Measurements from ENCODE around the gene TOMM7.
"Not testable (repeated sequence)": the region's sequence is repeated elsewhere in the genome, so short reads cannot be mapped to it uniquely, and the experiment has no call there.

The TOMM7 gene

DNA sequence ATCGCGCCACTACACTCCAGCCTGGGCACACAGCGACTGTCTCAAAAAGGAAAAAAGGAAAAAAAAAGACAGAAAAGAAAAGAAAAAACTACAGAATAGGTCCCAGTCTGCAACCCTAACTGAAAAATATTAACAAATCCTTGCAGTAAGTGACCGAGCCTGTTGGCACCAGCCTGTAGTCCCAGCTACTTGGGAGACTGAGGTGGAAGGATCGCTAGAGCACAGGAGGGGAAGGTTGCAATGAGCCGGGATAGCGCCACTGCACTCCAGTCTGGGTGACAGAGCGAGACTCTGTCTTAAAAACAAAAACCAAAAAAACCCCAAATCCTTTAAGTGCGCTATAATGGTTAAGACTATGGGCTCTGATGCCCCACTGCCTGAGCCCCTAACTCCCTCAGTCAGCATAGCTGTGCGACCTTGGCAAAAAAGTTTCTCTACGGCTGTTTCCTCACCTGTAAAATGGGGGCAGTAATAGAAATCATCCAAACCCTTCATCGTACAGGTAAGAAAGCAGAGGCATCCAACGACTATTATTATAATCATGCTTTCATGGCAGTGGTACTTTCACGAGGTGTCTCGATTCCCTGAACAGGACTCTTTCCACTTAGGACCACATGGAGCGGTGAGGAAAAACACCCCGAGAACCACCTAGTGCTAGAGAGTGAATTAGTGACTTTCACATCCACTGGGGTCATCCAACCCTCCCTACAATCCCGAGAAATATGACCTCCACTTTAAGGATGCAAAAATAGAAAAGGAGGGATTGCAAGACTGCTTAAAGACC lies 755 bp downstream of the TOMM7 start:
- DNase-seq (ENCODE audit: low spot score): no peak

DNA sequence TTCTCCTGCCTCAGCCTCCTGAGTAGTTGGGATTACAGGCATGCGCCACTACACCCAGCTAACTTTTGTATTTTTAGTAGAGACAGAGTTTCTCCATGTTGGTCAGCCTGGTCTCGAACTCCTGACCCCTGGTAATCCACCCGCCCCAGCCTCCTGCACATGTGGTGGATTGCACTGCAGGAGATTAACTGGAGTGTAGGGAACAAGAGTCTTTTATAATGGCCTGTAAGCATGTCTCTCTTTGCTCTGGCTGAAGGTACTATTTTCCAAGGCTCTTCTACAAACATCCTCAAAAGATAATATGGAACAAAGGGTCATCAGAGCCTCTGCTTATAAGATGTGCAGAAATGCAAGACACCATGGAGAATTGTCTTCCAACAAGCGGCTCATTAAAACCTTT lies 3.2 kb downstream of the TOMM7 start:
- no peak for DNase-seq (ENCODE audit: low spot score)

DNA sequence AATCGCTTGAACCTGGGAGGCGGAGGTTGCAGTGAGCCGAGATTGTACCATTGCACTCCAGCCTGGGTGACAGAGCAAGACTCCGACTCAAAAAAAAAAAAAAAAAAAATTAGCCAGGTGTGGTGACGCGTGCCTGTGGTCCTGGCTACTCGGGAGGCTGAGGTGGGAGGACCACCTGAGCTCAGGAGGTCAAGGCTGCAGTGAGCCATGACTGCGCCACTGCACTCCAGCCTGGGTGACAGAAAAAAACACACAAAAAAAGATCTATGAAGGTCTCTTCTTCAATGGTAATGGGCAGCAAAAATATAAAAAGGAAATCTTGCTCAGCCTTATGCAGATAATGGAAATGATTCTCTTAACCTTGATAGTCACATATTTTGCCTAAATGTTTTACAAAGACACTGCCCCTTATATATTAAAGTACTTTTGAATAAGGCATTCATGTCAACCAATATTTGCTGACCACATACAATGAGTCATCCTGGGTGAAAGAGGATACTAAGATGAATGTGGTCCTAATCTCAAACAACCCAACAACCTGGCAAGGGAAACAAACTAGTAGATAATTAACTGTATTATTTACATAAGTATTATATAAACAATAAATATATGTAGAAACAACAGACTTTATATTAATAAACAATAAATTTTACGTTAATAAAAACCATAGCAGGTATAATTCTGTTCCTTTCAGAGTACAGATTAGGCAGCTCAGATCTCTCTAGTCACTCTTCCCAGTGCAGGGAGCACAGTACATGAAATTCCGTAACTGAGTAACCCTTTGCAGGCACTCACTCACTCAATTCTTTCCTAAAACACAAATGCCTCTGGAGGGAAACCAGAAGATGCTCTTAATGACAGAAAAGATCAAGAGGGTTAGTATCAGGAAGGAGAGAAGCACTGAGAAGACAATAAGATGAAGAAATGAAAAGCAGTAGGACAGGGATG lies 8.1 kb downstream of the TOMM7 start:
- DNase-seq (ENCODE audit: low spot score): no peak

GRCh38 chr7:22812353-22812752 lies 10.3 kb downstream of the TOMM7 start:
- DNase-seq (ENCODE audit: low spot score): no peak

GRCh38 chr7:22811746-22812280 lies 10.8 kb downstream of the TOMM7 start:
- no peak for DNase-seq (ENCODE audit: low spot score)

GRCh38 chr7:22810843-22811242 lies 11.8 kb downstream of the TOMM7 start:
- DNase-seq (ENCODE audit: low spot score): no peak

DNA sequence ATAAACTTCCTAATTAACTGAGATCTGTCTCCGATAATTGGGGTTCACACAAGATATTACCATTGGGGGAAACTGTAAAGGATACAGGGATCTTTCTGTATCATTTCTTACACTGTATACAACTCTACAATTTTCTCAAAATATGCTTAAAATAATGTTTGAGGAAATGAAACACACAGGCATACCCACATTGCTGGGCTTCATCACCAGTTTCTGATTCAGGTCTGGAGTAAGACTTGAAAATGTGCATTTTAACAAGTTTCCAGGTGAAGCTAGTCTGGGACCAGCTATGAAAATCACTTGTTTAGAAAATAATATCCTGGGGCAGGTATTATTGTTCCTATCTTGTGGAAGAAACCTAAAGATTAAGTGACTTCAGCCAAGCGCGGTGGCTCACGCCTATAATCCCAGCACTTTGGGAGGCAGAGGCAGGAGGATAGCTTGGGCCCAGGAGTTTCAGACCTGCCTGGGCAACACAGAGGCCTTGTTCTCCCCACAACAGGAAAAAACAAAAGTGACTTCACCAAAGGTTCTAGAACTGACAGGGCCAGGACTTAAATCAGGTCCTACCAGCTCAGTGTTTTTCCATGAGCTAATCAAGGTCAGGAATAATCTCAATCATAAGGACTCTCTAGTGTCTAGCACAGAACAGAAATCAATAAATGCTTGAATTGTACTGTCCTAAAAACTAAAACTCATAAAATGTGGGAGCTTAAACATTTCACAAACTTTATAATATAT lies 12.6 kb downstream of the TOMM7 start:
- no peak for DNase-seq (ENCODE audit: low spot score)

- no peak for DNase-seq (ENCODE audit: low spot score)
Measured at GRCh38 chr7:22808140-22808539, 14.5 kb downstream of the TOMM7 start.

DNA sequence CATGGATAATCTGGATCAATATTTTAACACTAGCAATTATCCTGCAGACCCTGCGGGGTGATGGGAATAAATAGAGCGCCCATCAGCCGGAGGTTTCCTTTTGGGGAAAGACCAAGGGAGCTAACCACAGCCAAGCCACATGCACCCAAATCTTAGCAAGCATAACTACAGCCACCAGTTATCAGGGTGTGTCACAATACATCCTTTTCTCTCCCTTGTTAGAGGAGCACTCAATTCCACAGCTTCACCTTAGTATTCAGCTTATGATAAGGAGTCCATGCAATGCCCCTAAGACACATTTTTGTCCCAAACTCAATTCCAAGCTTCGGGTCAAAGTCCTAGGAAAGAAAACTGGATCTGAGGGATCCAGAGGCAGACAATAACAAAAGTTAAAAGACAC lies 15.9 kb downstream of the TOMM7 start:
- no peak for DNase-seq (ENCODE audit: low spot score)

DNA sequence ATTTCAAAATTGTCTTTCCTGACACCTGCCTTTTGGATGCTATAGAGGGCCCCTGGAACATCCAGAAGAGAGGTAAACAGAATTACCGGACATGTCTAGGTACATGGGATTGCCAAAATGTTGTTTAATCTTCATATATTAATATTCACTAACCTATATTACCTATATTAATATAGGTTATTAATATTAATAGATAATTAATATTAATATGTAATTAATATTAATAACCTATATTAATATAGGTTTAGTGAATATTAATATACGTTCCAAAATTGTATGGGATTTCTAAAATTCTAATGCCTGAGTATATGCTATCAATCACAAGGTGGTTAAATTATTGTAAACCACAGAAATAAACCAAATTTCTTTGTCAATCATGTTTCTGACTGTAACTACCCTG lies 17.4 kb downstream of the TOMM7 start:
- no peak for DNase-seq (ENCODE audit: low spot score)

DNA sequence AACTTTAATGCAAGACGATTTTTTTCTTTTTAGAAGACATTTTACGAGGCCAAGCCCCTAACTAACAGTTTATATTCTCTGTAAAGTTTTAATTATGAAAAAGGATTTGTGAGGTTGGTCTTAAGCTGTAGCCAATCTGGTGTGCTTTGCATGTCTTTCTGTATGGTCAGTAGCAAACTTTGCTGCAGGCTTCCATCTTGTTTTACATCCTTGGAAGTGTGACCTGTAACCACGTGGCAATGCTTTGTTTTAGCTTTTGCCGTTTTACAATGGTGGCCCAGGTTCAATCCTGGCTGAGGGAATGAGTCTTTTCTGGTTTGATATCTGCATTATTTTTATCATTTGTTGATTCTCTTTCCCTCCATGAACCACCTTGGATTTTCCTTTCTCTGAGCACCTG lies 19.8 kb downstream of the TOMM7 start:
- DNase-seq (ENCODE audit: low spot score): not testable (repeated sequence)

DNA sequence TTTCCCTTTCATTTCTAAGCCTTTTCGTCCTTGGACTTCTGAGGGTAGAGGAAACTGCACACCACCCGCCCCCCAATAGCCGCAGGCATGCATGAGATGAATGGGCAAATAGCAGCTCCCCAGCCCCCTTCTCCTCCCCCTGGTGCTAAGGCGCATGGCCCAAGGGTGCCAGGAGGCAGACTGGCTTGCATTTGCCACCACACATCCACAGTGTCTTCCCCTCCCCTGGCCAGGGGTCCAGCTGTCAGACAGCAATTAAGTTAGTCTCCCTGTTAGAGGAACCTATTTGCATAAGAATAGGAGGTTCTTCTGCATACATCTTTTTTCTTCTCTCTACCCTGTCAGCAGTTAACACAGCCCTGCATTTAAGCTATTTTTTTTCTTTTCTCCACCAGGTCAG lies 20.2 kb downstream of the TOMM7 start:
- peak; percentile 26 for DNase-seq (ENCODE audit: low spot score)

DNA sequence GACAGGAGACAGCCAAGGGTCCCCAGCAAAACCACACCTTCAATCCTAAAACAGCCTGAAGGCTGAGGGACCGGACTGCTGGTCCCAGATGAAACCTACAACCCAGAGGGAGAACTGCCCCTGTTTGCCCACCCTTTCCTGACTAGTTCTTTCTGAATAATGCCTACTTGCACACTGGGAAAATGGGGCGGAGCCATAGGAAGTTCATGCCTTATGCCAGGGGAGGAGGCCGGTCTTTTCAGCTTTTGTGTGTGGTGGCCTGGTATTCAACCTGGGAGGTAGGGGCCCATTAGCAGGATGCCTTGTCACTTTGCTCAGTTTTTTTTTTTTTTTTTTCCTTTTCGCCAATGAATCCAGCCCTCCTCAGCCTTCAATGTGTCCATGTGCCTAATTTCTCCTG lies 20.7 kb downstream of the TOMM7 start:
- DNase-seq (ENCODE audit: low spot score): no peak

- DNase-seq (ENCODE audit: low spot score): no peak
Measured at GRCh38 chr7:22799633-22800032, 23.0 kb downstream of the TOMM7 start.

DNA sequence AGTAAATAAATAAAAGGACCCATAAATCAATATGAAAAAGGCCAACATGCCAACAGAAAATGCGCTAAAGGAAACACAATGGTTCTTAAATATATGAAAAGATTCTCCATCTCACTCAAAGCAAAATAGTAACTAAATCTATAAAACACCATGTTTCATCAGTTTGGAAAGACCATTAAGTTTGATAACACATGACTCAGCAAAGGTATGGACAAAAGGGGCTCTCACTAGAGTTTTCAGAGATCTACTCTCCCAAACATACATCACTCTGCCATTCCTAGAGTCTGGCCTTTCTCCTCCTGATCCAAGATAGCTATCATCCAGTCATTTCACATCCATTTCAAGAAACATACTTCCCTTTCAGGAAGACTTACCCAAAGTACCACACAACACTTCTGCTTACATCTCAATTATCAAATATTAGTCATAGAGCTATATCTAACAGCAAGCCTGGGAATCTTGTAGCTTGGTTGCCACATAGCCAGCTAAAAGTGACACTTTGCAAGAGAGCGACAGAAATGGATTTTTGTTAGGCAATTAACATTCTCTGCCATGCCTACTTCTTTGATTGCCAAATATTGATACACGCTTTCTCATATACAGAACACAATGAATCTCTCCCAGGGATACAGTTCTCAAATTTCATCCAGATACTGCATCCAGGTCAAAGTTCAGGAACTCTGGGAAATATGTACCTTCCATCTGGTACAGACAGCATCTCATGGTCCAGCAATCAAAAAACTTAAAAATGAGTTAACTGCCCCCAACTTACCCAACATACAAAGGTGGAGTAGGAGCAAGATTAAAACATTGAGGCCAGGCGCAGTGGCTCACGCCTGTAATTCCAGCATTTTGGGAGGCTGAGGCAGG lies 28.8 kb downstream of the TOMM7 start:
- no peak for DNase-seq (ENCODE audit: low spot score)

DNA sequence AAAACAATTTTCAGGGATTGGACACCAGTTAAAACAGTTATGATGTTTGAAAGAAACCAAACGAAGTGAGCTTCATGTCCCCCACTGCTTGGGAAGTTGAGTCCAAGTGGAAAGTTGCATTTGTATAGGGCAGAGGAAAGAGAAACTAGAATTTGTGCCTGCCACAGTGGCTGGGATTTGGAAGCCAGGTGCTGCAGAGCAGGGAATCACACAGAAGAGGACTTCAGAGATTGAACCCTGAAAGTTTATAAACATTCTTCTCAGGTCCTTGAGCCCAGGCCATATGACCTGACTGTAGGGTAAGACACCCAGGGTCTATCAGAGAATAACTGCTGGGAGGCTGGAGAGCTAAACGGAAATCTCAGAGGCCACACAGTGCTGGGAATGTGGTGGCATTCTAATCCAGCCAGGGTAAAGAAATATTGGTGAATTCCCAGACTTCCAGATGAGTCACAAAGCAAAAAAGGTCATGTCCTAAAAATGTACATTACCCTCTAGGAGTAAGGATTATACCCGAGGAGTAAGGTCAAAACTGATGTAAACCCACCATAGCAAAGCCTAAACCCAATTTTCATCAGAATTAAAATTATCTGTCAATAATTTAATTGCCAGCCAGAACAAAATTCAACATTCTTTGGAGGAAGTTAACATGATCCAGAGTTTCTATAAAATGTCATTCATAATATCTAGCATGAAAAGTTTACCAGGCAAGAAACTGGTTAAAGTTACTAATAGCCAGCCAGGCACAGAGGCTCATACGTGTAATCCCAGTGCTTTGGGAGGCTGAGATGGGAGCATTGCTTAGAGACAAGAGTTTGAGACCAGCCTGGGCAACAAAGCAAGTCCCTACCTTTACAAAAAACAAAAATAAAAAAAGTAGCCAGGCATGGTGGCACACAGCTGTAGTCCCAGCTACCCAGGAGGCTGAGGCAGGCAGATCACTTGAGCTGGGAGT lies 31.2 kb downstream of the TOMM7 start:
- DNase-seq (ENCODE audit: low spot score): no peak

DNA sequence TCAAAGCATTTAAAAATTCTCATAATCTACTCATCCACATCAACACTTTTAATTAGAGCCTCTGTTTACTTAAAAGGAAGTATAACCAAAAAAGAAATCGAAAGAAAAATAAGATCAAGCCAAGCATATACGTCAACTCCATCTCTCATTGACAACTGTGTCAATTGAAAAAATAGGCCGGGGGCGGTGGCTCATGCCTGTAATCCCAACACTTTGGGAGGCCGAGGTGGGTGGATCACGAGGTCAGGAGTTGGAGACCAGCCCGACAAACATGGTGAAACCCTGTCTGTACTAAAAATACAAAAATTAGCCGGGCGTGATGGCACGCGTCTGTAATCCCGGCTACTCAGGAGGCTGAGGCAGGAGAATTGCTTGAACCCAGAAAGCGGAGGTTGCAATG lies 32.0 kb downstream of the TOMM7 start:
- not testable (repeated sequence) for DNase-seq (ENCODE audit: low spot score)

- DNase-seq (ENCODE audit: low spot score): no peak
Measured at GRCh38 chr7:22787951-22788350, 34.7 kb downstream of the TOMM7 start.

- no peak for DNase-seq (ENCODE audit: low spot score)
Measured at GRCh38 chr7:22786290-22786932, 36.2 kb downstream of the TOMM7 start.

- no peak for DNase-seq (ENCODE audit: low spot score)
Measured at GRCh38 chr7:22784346-22784745, 38.3 kb downstream of the TOMM7 start.

Measured in D341Med (cell line).